SJSA1 (cell line): Measurements from ENCODE around the gene ADCYAP1R1. TPM values are rescaled to one million over a fixed set of nuclear protein-coding genes. Genes with fewer than 3 reads are reported as not detected.

Source experiments
- DNase-seq, 2 experiments: peaks; one replicate each; pipeline ENCODE4 v3.0.0-alpha.2; 2015 to 2020; ENCODE audit warnings: low spot score in 2 of 2, low read depth in 1 of 2
- H3K27ac ChIP-seq: fragments of 250-450 bp; sonication (Bioruptor Pico); 2 replicates; pipeline ENCODE4 v1.5.1; 2020; ENCODE audit warnings: mild to moderate bottlenecking, moderate library complexity
- H3K27me3 ChIP-seq: fragments of 250-450 bp; sonication (Bioruptor Pico); replicated peaks from 2 replicates; pipeline ENCODE4 v1.5.1; 2020; ENCODE audit warnings: mild to moderate bottlenecking, moderate library complexity
- H3K36me3 ChIP-seq: fragments of 250-450 bp; sonication (Bioruptor Pico); 2 replicates; pipeline ENCODE4 v1.5.1; 2020; ENCODE audit warnings: mild to moderate bottlenecking
- H3K4me1 ChIP-seq: fragments of 250-450 bp; sonication (Bioruptor Pico); replicated peaks from 2 replicates; pipeline ENCODE4 v1.6.1; 2021; ENCODE audit warnings: mild to moderate bottlenecking
- H3K4me3 ChIP-seq: fragments of 250-450 bp; sonication (Bioruptor Pico); 2 replicates; pipeline ENCODE4 v1.5.1; 2020; ENCODE audit warnings: mild to moderate bottlenecking
- H3K9me3 ChIP-seq: fragments of 250-450 bp; sonication (Bioruptor Pico); replicated peaks from 2 replicates; pipeline ENCODE4 v1.5.1; 2020; ENCODE audit warnings: mild to moderate bottlenecking
- total RNA-seq: library from RNA; depleted of rRNA; stranded (reverse); fragments of >200 nt; shearing (Covaris generic); gene quantifications from 2 replicates; pipeline ENCODE4 v1.2.3, GENCODE V29; 2014

The ADCYAP1R1 gene
- total RNA-seq, 1 experiment from 2014 or later, result not detected

DNA sequence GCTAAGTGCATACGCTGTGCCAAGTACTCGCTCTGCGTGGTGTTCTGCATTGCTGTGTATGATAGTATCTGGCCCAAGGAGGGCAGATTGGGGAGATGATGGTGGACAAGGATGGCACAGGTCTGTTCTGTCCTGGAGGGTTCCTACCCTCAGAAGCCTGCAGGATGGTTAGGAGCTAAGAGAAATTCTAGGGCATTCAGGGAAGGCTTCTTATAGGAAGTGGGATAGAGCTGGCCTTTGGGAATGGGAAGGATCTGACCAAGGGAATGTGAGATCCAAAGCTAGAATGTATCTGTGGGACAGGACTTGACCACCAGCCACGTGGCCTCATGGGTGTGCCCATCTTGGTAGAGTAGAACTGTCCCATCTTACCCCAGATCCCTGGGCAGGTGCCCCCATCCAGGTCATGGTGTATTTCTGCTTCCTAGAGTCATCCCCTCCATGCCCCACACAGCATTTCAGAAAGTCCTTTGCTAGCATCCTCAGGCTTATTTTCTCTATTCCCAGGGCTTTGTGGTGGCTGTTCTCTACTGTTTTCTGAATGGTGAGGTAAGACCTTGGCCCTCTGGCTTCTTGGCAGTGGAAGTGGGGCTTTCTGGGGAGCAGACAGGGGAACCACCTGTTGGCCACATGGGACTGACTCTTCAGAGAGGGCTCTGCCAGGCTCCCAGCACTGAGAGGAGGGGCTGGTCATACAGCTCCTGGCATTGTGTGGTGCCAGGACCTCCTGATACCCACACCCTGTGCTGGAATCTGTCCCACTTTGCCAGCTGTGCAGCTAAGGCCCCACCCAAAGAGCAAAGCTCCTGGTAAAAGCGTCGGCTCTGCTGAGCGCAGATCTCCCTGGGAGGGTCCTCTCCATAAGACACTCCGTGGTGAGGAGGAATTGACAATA lies 52.5 kb downstream of the ADCYAP1R1 start:
- Histone ChIP-seq H3K27me3 (no peaks in the 10 kb centered on the region), H3K27ac (no peak overlapping the region), H3K36me3 (no peaks in the 10 kb centered on the region), H3K9me3 (no peaks in the 10 kb centered on the region), H3K4me1 (no peaks in the 10 kb centered on the region), H3K4me3 (no peak overlapping the region)
- DNase-seq, result peak in 1 of 2 experiments; percentile 18

- no peak overlapping the region for H3K27ac ChIP-seq
- no peaks in the 10 kb centered on the region for H3K9me3 ChIP-seq
- peak in 1 of 2 experiments; percentile 26 for DNase-seq
- H3K36me3 ChIP-seq, result no peaks in the 10 kb centered on the region
- H3K27me3 ChIP-seq, result no peaks in the 10 kb centered on the region
- no peak overlapping the region for H3K4me3 ChIP-seq
- H3K4me1 ChIP-seq, result no peaks in the 10 kb centered on the region
Measured at GRCh38 chr7:31105256-31105950, 53.3 kb downstream of the ADCYAP1R1 start.

GRCh38 chr7:31106303-31107105 lies 54.4 kb downstream of the ADCYAP1R1 start:
- Histone ChIP-seq H3K36me3 (no peaks in the 10 kb centered on the region), H3K27me3 (no peaks in the 10 kb centered on the region), H3K4me1 (no peaks in the 10 kb centered on the region), H3K27ac (no peak overlapping the region), H3K9me3 (no peaks in the 10 kb centered on the region), H3K4me3 (no peak overlapping the region)
- no peak for DNase-seq

GRCh38 chr7:31107106-31108090 lies 55.3 kb downstream of the ADCYAP1R1 start:
- Histone ChIP-seq H3K4me3 (no peak overlapping the region), H3K27me3 (no peaks in the 10 kb centered on the region), H3K36me3 (no peaks in the 10 kb centered on the region), H3K4me1 (no peaks in the 10 kb centered on the region), H3K9me3 (no peaks in the 10 kb centered on the region), H3K27ac (no peak overlapping the region)
- no peak for DNase-seq

GRCh38 chr7:31108097-31108657 lies 56.1 kb downstream of the ADCYAP1R1 start:
- no peaks in the 10 kb centered on the region for H3K9me3 ChIP-seq
- DNase-seq, result no peak
- H3K36me3 ChIP-seq, result no peaks in the 10 kb centered on the region
- no peaks in the 10 kb centered on the region for H3K27me3 ChIP-seq
- no peaks in the 10 kb centered on the region for H3K4me1 ChIP-seq
- no peak overlapping the region for H3K4me3 ChIP-seq
- H3K27ac ChIP-seq, result no peak overlapping the region

GRCh38 chr7:31109751-31110150 lies 57.6 kb downstream of the ADCYAP1R1 start:
- Histone ChIP-seq H3K27me3 (no peaks in the 10 kb centered on the region), H3K4me3 (no peak overlapping the region), H3K36me3 (no peaks in the 10 kb centered on the region), H3K4me1 (no peaks in the 10 kb centered on the region), H3K27ac (no peak overlapping the region), H3K9me3 (no peaks in the 10 kb centered on the region)
- DNase-seq, result no peak

GRCh38 chr7:31110331-31111108 lies 58.4 kb downstream of the ADCYAP1R1 start:
- no peak overlapping the region for H3K4me3 ChIP-seq
- no peak overlapping the region for H3K27ac ChIP-seq

GRCh38 chr7:31111109-31111451 lies 59.0 kb downstream of the ADCYAP1R1 start:
- Histone ChIP-seq H3K27me3 (peaks cover 4% of the 10 kb centered on the region; the same call in 1 of the 2 replicates), H3K4me3 (no peak overlapping the region), H3K4me1 (no peaks in the 10 kb centered on the region), H3K27ac (no peak overlapping the region), H3K36me3 (no peaks in the 10 kb centered on the region), H3K9me3 (no peaks in the 10 kb centered on the region)
- DNase-seq, result no peak

More at GRCh38 chr7:31110331-31111108, 58.4 kb downstream of the ADCYAP1R1 start:
- DNase-seq, result no peak
- Histone ChIP-seq H3K36me3 (no peaks in the 10 kb centered on the region), H3K9me3 (no peaks in the 10 kb centered on the region), H3K4me1 (no peaks in the 10 kb centered on the region), H3K27me3 (0 out of 2 replicates have a peak, but pooled peaks cover under 1% of the 10 kb centered on the region)

GRCh38 chr7:31113660-31114059 lies 61.6 kb downstream of the ADCYAP1R1 start:
- Histone ChIP-seq H3K27ac (no peak overlapping the region), H3K4me1 (no peaks in the 10 kb centered on the region), H3K27me3 (peaks cover 15% of the 10 kb centered on the region), H3K4me3 (no peak overlapping the region), H3K36me3 (no peaks in the 10 kb centered on the region), H3K9me3 (no peaks in the 10 kb centered on the region)
- DNase-seq, result no peak

GRCh38 chr7:31114593-31115343 lies 62.7 kb downstream of the ADCYAP1R1 start:
- no peaks in the 10 kb centered on the region for H3K4me1 ChIP-seq
- no peaks in the 10 kb centered on the region for H3K36me3 ChIP-seq
- peak in 1 of 2 experiments; percentile 22 for DNase-seq
- H3K4me3 ChIP-seq, result no peak overlapping the region
- peaks cover 15% of the 10 kb centered on the region for H3K27me3 ChIP-seq
- no peaks in the 10 kb centered on the region for H3K9me3 ChIP-seq
- no peak overlapping the region for H3K27ac ChIP-seq

GRCh38 chr7:31116615-31117014 lies 64.5 kb downstream of the ADCYAP1R1 start:
- Histone ChIP-seq H3K4me3 (no peak overlapping the region), H3K36me3 (no peaks in the 10 kb centered on the region), H3K9me3 (no peaks in the 10 kb centered on the region), H3K4me1 (no peaks in the 10 kb centered on the region), H3K27ac (no peak overlapping the region), H3K27me3 (peaks cover 15% of the 10 kb centered on the region)
- DNase-seq, result no peak
